ENCODE results near the gene CEP250.

CEP250 gene

DNA sequence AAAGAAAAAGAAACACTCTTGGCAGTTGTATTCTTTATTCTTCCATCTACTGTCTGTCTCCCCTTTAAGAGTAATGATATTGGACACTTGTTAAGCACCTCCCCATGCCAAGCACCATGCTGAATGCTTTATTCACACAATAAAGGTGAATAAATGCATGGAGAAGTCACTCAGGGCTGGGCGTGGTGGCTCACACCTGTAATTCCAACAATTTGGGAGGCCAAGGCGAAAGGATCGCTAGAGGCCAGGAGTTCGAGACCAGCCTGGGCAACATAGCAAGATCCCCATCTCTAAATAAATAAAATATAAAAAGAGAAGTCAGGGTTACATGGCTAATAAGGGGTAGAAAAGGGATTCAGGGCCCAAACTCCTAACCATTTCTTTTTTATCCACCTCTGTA lies 32.1 kb downstream of the CEP250 start:
- CTCF ChIA-PET, result no interaction called here
- DNase-seq (ENCODE audit: low spot score), result no peak
- no peak for TF ChIP-seq CTCF (conservative IDR thresholded peaks at IDR 0.05; ENCODE audit: low read depth)
- no peak overlapping the region for H3K27ac ChIP-seq
- POLR2A ChIA-PET (ENCODE audit: low non-redundant PET), result no interaction called here

DNA sequence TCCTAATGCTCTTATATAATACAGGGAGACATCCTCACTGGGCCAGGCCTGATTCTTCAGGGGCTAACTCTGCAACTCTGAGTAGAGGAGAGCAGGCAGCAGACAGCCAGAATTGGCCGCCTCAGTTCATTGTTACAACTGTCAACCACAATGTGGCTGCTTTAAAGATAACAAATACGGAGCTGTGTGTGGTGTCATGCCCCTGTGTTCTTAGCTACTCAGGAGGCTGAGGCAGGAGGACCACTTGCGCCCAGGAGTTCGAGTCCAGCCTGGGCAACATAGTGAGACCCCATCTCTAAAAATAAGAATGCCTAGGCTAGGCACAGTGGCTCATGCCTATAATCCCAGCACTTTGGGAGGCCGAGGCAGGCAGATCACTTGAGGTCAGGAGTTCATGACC lies 34.3 kb downstream of the CEP250 start:
- TF ChIP-seq CTCF (conservative IDR thresholded peaks at IDR 0.05; ENCODE audit: low read depth), result no peak
- no peak overlapping the region for H3K27ac ChIP-seq
- no peak for DNase-seq (ENCODE audit: low spot score)
- CTCF ChIA-PET, result interaction anchor here (0.6 to 1.5 kb wide), 2 partner anchors 8 to 381 kb away, joined by 3 read pairs; no protein-coding TSS in a partner anchor
- POLR2A ChIA-PET (ENCODE audit: low non-redundant PET), result no interaction called here

GRCh38 chr20:35490736-35491181 lies 35.4 kb downstream of the CEP250 start:
- CTCF ChIA-PET, result interaction anchor here (0.6 to 0.8 kb wide), 2 partner anchors 18 to 410 kb away, joined by 3 read pairs; no protein-coding TSS in a partner anchor
- H3K27ac ChIP-seq, result no peak overlapping the region
- POLR2A ChIA-PET (ENCODE audit: low non-redundant PET), result no interaction called here
- no peak for DNase-seq (ENCODE audit: low spot score)
- TF ChIP-seq CTCF (conservative IDR thresholded peaks at IDR 0.05; ENCODE audit: low read depth), result no peak

DNA sequence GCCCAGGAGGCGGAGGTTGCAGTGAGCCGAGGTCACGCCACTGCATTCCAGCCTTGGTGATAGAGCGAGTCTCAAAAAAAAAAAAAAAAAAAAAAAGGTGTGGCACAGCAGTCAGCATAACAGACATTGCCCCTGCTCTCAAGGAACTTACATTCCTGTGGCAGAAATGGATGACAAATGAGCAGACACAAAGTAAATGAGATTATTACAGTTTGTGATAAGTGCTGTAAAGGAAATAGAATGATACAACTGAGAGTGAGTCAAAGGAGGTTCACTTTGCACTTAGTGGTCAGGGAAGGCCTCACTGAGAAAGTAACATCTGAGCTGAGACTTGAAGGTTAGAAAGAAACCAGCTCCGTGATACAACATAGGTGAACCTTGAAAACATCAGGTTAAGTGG lies 36.4 kb downstream of the CEP250 start:
- ChIA-PET CTCF (no interaction called here), POLR2A (ENCODE audit: low non-redundant PET) (no interaction called here)
- TF ChIP-seq CTCF (conservative IDR thresholded peaks at IDR 0.05; ENCODE audit: low read depth), result no peak
- no peak overlapping the region for H3K27ac ChIP-seq
- no peak for DNase-seq (ENCODE audit: low spot score)

DNA sequence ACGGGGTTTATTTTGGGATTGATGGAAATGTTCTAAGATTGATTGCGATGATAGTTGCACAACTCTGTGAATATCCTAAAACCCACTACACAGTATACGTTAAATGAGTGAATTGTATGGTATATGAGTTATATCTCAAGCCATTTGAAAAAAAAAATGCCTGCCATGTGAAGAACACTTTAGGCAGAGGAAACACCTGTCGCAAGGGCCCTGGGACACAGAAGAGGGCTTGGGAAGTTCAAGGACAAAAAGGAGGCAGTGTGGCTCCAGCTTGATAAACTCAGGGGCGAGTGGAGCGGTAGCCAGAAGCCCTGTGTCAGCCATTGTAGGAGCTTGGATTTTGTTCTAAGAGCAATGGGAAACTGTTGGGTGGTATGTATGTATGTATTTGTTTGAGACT lies 37.0 kb downstream of the CEP250 start:
- ChIA-PET POLR2A (ENCODE audit: low non-redundant PET) (no interaction called here), CTCF (no interaction called here)
- no peak for DNase-seq (ENCODE audit: low spot score)
- no peak overlapping the region for H3K27ac ChIP-seq
- TF ChIP-seq CTCF (conservative IDR thresholded peaks at IDR 0.05; ENCODE audit: low read depth), result no peak

DNA sequence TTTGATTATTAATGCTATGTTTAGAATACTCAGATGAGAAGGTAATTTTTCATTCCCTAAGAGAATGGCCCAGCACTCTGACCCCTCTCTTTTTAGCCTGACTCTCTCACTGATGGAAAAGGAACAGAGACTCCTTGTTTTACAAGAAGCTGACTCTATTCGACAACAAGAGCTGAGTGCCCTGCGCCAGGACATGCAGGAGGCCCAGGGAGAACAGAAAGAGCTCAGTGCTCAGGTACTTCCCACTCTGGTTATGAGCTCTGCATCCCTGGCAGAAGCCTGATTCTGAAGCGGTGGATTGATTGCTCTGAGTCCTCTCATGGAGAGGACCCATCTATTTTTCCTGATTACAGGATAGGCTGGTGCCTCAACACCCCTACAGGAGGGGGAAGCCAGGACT lies 41.1 kb downstream of the CEP250 start:
- CTCF ChIA-PET, result interaction anchor here (0.6 to 0.9 kb wide), 3 partner anchors 8 to 457 kb away, joined by 3 to 4 read pairs (median 3); partner anchors contain the start of gene SCAND1
- no peak overlapping the region for H3K27ac ChIP-seq
- POLR2A ChIA-PET (ENCODE audit: low non-redundant PET), result interaction anchor here (0.5 kb wide), 1 partner anchor 44 kb away, joined by 3 read pairs; no protein-coding TSS in a partner anchor
- DNase-seq (ENCODE audit: low spot score), result no peak
- no peak for TF ChIP-seq CTCF (conservative IDR thresholded peaks at IDR 0.05; ENCODE audit: low read depth)

Measured in RWPE1 (cell line).